ENCODE measurements around the gene STAM2. TPM values are rescaled to one million over a fixed set of nuclear protein-coding genes. Genes with fewer than 3 reads are reported as not detected.

STAM2 gene
- 31.3 and 38.2 TPM in 2 replicates for total RNA-seq

DNA sequence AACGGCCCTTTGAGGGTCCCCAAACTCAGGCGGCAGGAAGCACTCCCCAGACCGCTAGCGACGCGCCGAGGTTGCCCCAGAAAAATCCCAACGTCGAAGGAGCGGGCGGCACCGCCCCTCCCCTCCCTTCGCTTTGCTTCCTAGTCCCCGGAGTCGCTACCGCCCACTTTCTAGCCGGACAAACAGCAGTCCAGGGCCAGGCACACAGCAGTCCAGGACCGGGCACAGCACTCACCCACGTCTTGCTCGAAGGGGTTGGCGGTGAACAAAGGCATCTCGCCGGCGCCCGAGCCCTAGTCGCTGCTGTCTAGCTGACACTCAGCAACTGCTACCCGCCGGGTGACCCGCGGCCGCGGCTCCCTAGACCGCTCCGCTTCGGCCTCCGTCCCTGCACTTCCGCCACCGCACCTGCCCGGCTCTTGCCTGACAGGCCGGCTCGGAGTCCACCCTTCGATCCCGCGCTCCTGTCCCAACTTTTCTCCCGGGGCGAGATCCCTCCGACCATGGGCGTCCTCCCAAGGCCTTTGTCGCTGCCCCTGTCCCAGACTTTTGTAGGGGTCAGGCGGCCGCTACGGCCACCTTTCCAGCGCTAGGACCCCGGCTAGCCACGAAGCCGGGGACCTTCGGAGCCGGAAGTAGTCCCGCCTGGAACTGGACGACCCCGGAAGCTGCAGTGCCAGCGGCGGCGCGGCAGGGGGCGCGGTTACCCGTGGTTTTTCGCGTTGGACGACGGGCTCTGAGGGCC, at the start of gene STAM2:
Gene STAM2, minus strand, starts transcription at position 396 of the 745 bp plus-strand sequence. Its CDS starts 121 bp downstream, at position 275.

GRCh38 chr2:152098496-152099366, 76.8 kb downstream of the STAM2 start, which contains the start of gene CACNB4:
Gene CACNB4, minus strand, starts transcription at chr2:152099044.

Other genes with a start within 250 kb of the STAM2 start
- 1.1 and 2.8 TPM in 2 replicates for gene CACNB4, start 76.7 kb downstream of the STAM2 start, total RNA-seq
- gene FMNL2, start 159.4 kb upstream of the STAM2 start, total RNA-seq: 20.8 and 21.2 TPM in 2 replicates

Data from smooth muscle cell of bladder (primary cell).